Progenitor cell of endocrine pancreas (in vitro differentiated cells): Measurements from ENCODE around the gene MARF1. TPM values are rescaled to one million over a fixed set of nuclear protein-coding genes. Genes with fewer than 3 reads are reported as not detected.
"Not testable (repeated sequence)": the region's sequence is repeated elsewhere in the genome, so short reads cannot be mapped to it uniquely, and the experiment has no call there.

Experiments
- DNase-seq: peaks from one replicate; pipeline ENCODE4 v3.0.0; 2021; ENCODE audit warnings: low spot score; ENCODE audit not compliant: unreplicated experiment
- H3K27ac Mint-ChIP-seq: 2 replicates; pipeline ENCODE4 v1.8.0; 2021; ENCODE audit warnings: mild to moderate bottlenecking, moderate library complexity, mixed read lengths
- H3K27me3 Mint-ChIP-seq: 2 replicates; pipeline ENCODE4 v1.8.0; 2021; ENCODE audit warnings: mixed read lengths
- H3K36me3 Mint-ChIP-seq: 2 replicates; pipeline ENCODE4 v1.8.0; 2022; ENCODE audit warnings: mixed read lengths; ENCODE audit not compliant: insufficient read depth
- H3K4me1 Mint-ChIP-seq: 2 replicates; pipeline ENCODE4 v1.8.0; 2021; ENCODE audit warnings: low read depth, mixed read lengths
- H3K4me3 Mint-ChIP-seq: 2 replicates; pipeline ENCODE4 v1.8.0; 2021; ENCODE audit warnings: low read depth, mild to moderate bottlenecking, moderate library complexity, mixed read lengths
- H3K9me3 Mint-ChIP-seq: 2 replicates; pipeline ENCODE4 v1.8.0; 2021; ENCODE audit warnings: low read depth, mixed read lengths
- CTCF ChIP-seq: fragments of 200-600 bp; sonication (generic); IDR thresholded peaks from one replicate; pipeline ENCODE4 v1.5.0; 2021; ENCODE audit warnings: antibody characterized with exemption, mild to moderate bottlenecking; ENCODE audit not compliant: unreplicated experiment
- total RNA-seq: library from RNA; stranded (reverse); gene quantifications from 2 replicates; pipeline ENCODE4 v1.2.1, GENCODE V29; 2021

Gene MARF1
- total RNA-seq, 1 donor from 2014 or later: 71.9 TPM

- Mint-ChIP-seq H3K27ac (peak overlapping the region; percentile 3), H3K36me3 (peaks cover 2% of the 10 kb centered on the region), H3K4me3 (no peak overlapping the region), H3K4me1 (no peaks in the 10 kb centered on the region), H3K9me3 (no peaks in the 10 kb centered on the region), H3K27me3 (no peaks in the 10 kb centered on the region)
- no peak for TF ChIP-seq CTCF
- no peak for DNase-seq
Observed at GRCh38 chr16:15660203-15660601, 17.2 kb upstream of the MARF1 start.

- no peak overlapping the region for H3K27ac Mint-ChIP-seq
- H3K36me3 Mint-ChIP-seq: peaks cover 2% of the 10 kb centered on the region
- no peaks in the 10 kb centered on the region for H3K4me1 Mint-ChIP-seq
- H3K4me3 Mint-ChIP-seq: no peak overlapping the region
- no peaks in the 10 kb centered on the region for H3K9me3 Mint-ChIP-seq
- DNase-seq: no peak
- H3K27me3 Mint-ChIP-seq: no peaks in the 10 kb centered on the region
- no peak for TF ChIP-seq CTCF
Observed at GRCh38 chr16:15658556-15658955, 15.6 kb upstream of the MARF1 start.

- no peaks in the 10 kb centered on the region for H3K9me3 Mint-ChIP-seq
- H3K4me3 Mint-ChIP-seq: no peak overlapping the region
- H3K27ac Mint-ChIP-seq: no peak overlapping the region
- H3K36me3 Mint-ChIP-seq: peaks cover 2% of the 10 kb centered on the region
- TF ChIP-seq CTCF: no peak
- DNase-seq: no peak
- no peaks in the 10 kb centered on the region for H3K4me1 Mint-ChIP-seq
- H3K27me3 Mint-ChIP-seq: no peaks in the 10 kb centered on the region
Observed at GRCh38 chr16:15658149-15658548, 15.2 kb upstream of the MARF1 start.

GRCh38 chr16:15655561-15655960 is 12.6 kb upstream of the MARF1 start:
- not testable (repeated sequence) for H3K27me3 Mint-ChIP-seq, H3K9me3 Mint-ChIP-seq, DNase-seq, H3K36me3 Mint-ChIP-seq, H3K27ac Mint-ChIP-seq, H3K4me3 Mint-ChIP-seq, H3K4me1 Mint-ChIP-seq

- no peaks in the 10 kb centered on the region for H3K27me3 Mint-ChIP-seq
- peaks cover 5% of the 10 kb centered on the region for H3K4me1 Mint-ChIP-seq
- H3K27ac Mint-ChIP-seq: no peak overlapping the region
- no peaks in the 10 kb centered on the region for H3K9me3 Mint-ChIP-seq
- no peak overlapping the region for H3K4me3 Mint-ChIP-seq
- no peak for DNase-seq
- H3K36me3 Mint-ChIP-seq: no peaks in the 10 kb centered on the region
- TF ChIP-seq CTCF: no peak
Observed at GRCh38 chr16:15654591-15654990, 11.6 kb upstream of the MARF1 start.

GRCh38 chr16:15653227-15653626 is 10.3 kb upstream of the MARF1 start:
- no peaks in the 10 kb centered on the region for H3K27me3 Mint-ChIP-seq
- no peak for TF ChIP-seq CTCF
- no peaks in the 10 kb centered on the region for H3K36me3 Mint-ChIP-seq
- H3K4me3 Mint-ChIP-seq: peak overlapping the region; percentile 8
- H3K4me1 Mint-ChIP-seq: peaks cover 6% of the 10 kb centered on the region
- H3K27ac Mint-ChIP-seq: no peak overlapping the region
- H3K9me3 Mint-ChIP-seq: no peaks in the 10 kb centered on the region
- no peak for DNase-seq
